Measurements from ENCODE around the gene NAALADL1. TPM values are rescaled to one million over a fixed set of nuclear protein-coding genes. Genes with fewer than 3 reads are reported as not detected.
A peak's percentile ranks its signal among the peaks of the same experiment; 100 is the strongest.

NAALADL1 gene
- total and polyA plus RNA-seq, 9 of the 15 experiments (the other 6 are each of a cell fraction or from before 2014, with no cell fraction given) = 0.06 to 0.72 (median 0.22) TPM; not detected in 4

- TF ChIP-seq E2F1 (CRISPR knock-in tag; IDR thresholded peaks at IDR 0.05) (no peak), CCAR2 (IDR thresholded peaks at IDR 0.05; ENCODE audit: low read depth, low read length) (peak; percentile 89; the same call in 1 of the 2 replicates), FOSL1 (tag; conservative IDR thresholded peaks at IDR 0.05) (peak; percentile 53; the same call in 1 of the 2 replicates), ZFPM2 (CRISPR knock-in tag; IDR thresholded peaks at IDR 0.05) (0 out of 2 replicates have a peak, but pooled peaks have one; percentile 45), ZNF589 (CRISPR knock-in tag; IDR thresholded peaks at IDR 0.05; ENCODE audit: low read depth) (no peak; the same call in 1 of the 2 replicates), ZNF518B (CRISPR knock-in tag; IDR thresholded peaks at IDR 0.05) (no peak), NCOA1 (IDR thresholded peaks at IDR 0.05; ENCODE audit: low read depth) (peak; percentile 99), ZBED1 (IDR thresholded peaks at IDR 0.05) (no peak), NR0B1 (IDR thresholded peaks at IDR 0.05; ENCODE audit: partially characterized antibody) (no peak), CBX2 (IDR thresholded peaks at IDR 0.05; ENCODE audit: insufficient read depth, low read length, poor library complexity, severe bottlenecking) (no peak), RFX1 (IDR thresholded peaks at IDR 0.05) (no peak), HSF4 (CRISPR knock-in tag; IDR thresholded peaks at IDR 0.05; ENCODE audit: borderline replicate concordance) (no peak), SIX5 (IDR thresholded peaks at IDR 0.05; ENCODE audit: borderline replicate concordance in 1 of 2, insufficient read depth in 1 of 2, low read depth in 1 of 2, low read length in 2 of 2) (peak; percentile 94 to 99), LEF1 (IDR thresholded peaks at IDR 0.05) (peak; percentile 57; the same call in 1 of the 2 replicates), ZNF780A (CRISPR knock-in tag; IDR thresholded peaks at IDR 0.05) (no peak), ATF7 (IDR thresholded peaks at IDR 0.05) (peak; percentile 82; the same call in 1 of the 2 replicates), GTF2F1 (IDR thresholded peaks at IDR 0.05; ENCODE audit: low read depth, low read length) (peak; percentile 88), DNMT1 (IDR thresholded peaks at IDR 0.05) (no peak), POLR2B (IDR thresholded peaks at IDR 0.05; ENCODE audit: low read depth, partially characterized antibody) (peak; percentile 93), SMAD4 (CRISPR knock-in tag; conservative IDR thresholded peaks at IDR 0.05) (peak; percentile 79), TCF7 (IDR thresholded peaks at IDR 0.05; ENCODE audit: borderline replicate concordance) (peak; percentile 79; the same call in 1 of the 2 replicates)
These were observed 37.8 kb upstream of the NAALADL1 start, which contains the start of gene VPS51 (continued) for GRCh38 chr11:65095974-65096806.

Measured in K562 (cell line).